Gastroesophageal sphincter (tissue), 3 donors: ENCODE results near the gene MYH11.

Experiments
- EP300 ChIP-seq: sonication (generic); formaldehyde crosslinking; IDR thresholded peaks from one replicate; pipeline ENCODE4 v1.6.1; 2017; ENCODE audit warnings: antibody characterized with exemption, mild to moderate bottlenecking
- POLR2A ChIP-seq, 2 donors: fragments of 450-650 bp; IDR thresholded peaks; one replicate each; pipeline ENCODE4 v1.6.1; 2017; ENCODE audit warnings: antibody characterized with exemption in 2 of 2, mild to moderate bottlenecking in 2 of 2, moderate library complexity in 1 of 2
- POLR2AphosphoS5 ChIP-seq: sonication (generic); formaldehyde crosslinking; IDR thresholded peaks from one replicate; pipeline ENCODE4 v1.6.1; 2017; ENCODE audit warnings: antibody characterized with exemption
- TF ChIP-seq, protein P1 (sequence below), 4 experiments: fragments of 200-600 bp in 2 of 4; fragments of 450-650 bp in 2 of 4; sonication (generic) in 1 of 4; IDR thresholded peaks; one replicate each; pipeline ENCODE4 v1.5.1; 2017 to 2019; ENCODE audit warnings: antibody characterized with exemption in 4 of 4, mild to moderate bottlenecking in 2 of 4, moderate library complexity in 2 of 4

- TF ChIP-seq, protein P1, sequence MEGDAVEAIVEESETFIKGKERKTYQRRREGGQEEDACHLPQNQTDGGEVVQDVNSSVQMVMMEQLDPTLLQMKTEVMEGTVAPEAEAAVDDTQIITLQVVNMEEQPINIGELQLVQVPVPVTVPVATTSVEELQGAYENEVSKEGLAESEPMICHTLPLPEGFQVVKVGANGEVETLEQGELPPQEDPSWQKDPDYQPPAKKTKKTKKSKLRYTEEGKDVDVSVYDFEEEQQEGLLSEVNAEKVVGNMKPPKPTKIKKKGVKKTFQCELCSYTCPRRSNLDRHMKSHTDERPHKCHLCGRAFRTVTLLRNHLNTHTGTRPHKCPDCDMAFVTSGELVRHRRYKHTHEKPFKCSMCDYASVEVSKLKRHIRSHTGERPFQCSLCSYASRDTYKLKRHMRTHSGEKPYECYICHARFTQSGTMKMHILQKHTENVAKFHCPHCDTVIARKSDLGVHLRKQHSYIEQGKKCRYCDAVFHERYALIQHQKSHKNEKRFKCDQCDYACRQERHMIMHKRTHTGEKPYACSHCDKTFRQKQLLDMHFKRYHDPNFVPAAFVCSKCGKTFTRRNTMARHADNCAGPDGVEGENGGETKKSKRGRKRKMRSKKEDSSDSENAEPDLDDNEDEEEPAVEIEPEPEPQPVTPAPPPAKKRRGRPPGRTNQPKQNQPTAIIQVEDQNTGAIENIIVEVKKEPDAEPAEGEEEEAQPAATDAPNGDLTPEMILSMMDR (IDR thresholded peaks at IDR 0.05), result no peak
- TF ChIP-seq POLR2A (IDR thresholded peaks at IDR 0.05) (no peak), EP300 (no peak), POLR2AphosphoS5 (peak; percentile 10)
Measured at GRCh38 chr16:15827299-15827698, 29.5 kb downstream of the MYH11 start.
